ENCODE results near the gene ATP2C2. TPM values are rescaled to one million over a fixed set of nuclear protein-coding genes. Genes with fewer than 3 reads are reported as not detected.

Gene ATP2C2
- total RNA-seq, 1 donor from 2014 or later = 6.8 TPM

- H3K27ac Mint-ChIP-seq = no peak overlapping the region
- no peaks in the 10 kb centered on the region for H3K27me3 Mint-ChIP-seq
- H3K36me3 Mint-ChIP-seq (ENCODE audit: insufficient read depth) = peaks cover 43% of the 10 kb centered on the region
- no peak overlapping the region for H3K4me3 Mint-ChIP-seq (ENCODE audit: low read depth)
- H3K9me3 Mint-ChIP-seq (ENCODE audit: low read depth) = peaks cover 17% of the 10 kb centered on the region
- no peak for DNase-seq (ENCODE audit: low spot score, unreplicated experiment)
- H3K4me1 Mint-ChIP-seq (ENCODE audit: low read depth) = no peaks in the 10 kb centered on the region
- TF ChIP-seq CTCF (IDR thresholded peaks at IDR 0.05; ENCODE audit: unreplicated experiment) = no peak
These were observed 128.7 kb downstream of the ATP2C2 start for GRCh38 chr16:84496991-84497390.

GRCh38 chr16:84497418-84498222 is 129.3 kb downstream of the ATP2C2 start:
- Mint-ChIP-seq H3K4me3 (ENCODE audit: low read depth) (no peak overlapping the region), H3K4me1 (ENCODE audit: low read depth) (no peaks in the 10 kb centered on the region), H3K27ac (no peak overlapping the region), H3K36me3 (ENCODE audit: insufficient read depth) (peaks cover 43% of the 10 kb centered on the region), H3K27me3 (no peaks in the 10 kb centered on the region), H3K9me3 (ENCODE audit: low read depth) (peaks cover 17% of the 10 kb centered on the region)
- no peak for TF ChIP-seq CTCF (IDR thresholded peaks at IDR 0.05; ENCODE audit: unreplicated experiment)
- no peak for DNase-seq (ENCODE audit: low spot score, unreplicated experiment)

- DNase-seq (ENCODE audit: low spot score, unreplicated experiment) = no peak
- no peak for TF ChIP-seq CTCF (IDR thresholded peaks at IDR 0.05; ENCODE audit: unreplicated experiment)
- H3K9me3 Mint-ChIP-seq (ENCODE audit: low read depth) = peaks cover 13% of the 10 kb centered on the region
- H3K27me3 Mint-ChIP-seq = no peaks in the 10 kb centered on the region
- peaks cover 1% of the 10 kb centered on the region for H3K4me1 Mint-ChIP-seq (ENCODE audit: low read depth)
- peaks cover 37% of the 10 kb centered on the region for H3K36me3 Mint-ChIP-seq (ENCODE audit: insufficient read depth)
- H3K4me3 Mint-ChIP-seq (ENCODE audit: low read depth) = no peak overlapping the region
- H3K27ac Mint-ChIP-seq = no peak overlapping the region
These were observed 129.9 kb downstream of the ATP2C2 start for GRCh38 chr16:84498223-84498610.

- DNase-seq (ENCODE audit: low spot score, unreplicated experiment) = no peak
- no peak overlapping the region for H3K4me3 Mint-ChIP-seq (ENCODE audit: low read depth)
These were observed 130.7 kb downstream of the ATP2C2 start for GRCh38 chr16:84498859-84499620.

More at GRCh38 chr16:84498859-84499620, 130.7 kb downstream of the ATP2C2 start:
- Mint-ChIP-seq H3K27me3 (no peaks in the 10 kb centered on the region), H3K9me3 (ENCODE audit: low read depth) (peaks cover 11% of the 10 kb centered on the region), H3K36me3 (ENCODE audit: insufficient read depth) (peaks cover 30% of the 10 kb centered on the region), H3K4me1 (ENCODE audit: low read depth) (peaks cover 1% of the 10 kb centered on the region), H3K27ac (peak overlapping the region; percentile 29)
- no peak for TF ChIP-seq CTCF (IDR thresholded peaks at IDR 0.05; ENCODE audit: unreplicated experiment)
